K562 (cell line): ENCODE measurements around the gene CENPT. TPM values are rescaled to one million over a fixed set of nuclear protein-coding genes. Genes with fewer than 3 reads are reported as not detected.

ENCODE experiments used
- ATAC-seq: fragments of 200-7000 bp; cut with Tn5 transposase; 3 replicates; pipeline ENCODE4 v1.9.1; 2020; ENCODE audit warnings: moderate library complexity
- BruUV-seq: library from RNA; stranded (reverse); fragments of 400-500 nt; replicated peaks from 2 replicates; lab custom pipeline; 2021; lab: Mats Ljungman, UMichigan
- CTCF ChIA-PET: fragments of 300-600 bp; formaldehyde crosslinking; extraction: SDS; loops from one replicate; lab custom pipeline; 2021; ENCODE audit warnings: low intra/inter-chr PET ratio; lab: Yijun Ruan, JAX
- POLR2A ChIA-PET: fragments of 300-600, 350-650 bp; sonication (Branson Sonifier 250); formaldehyde crosslinking; extraction: SDS; loops from one replicate; lab custom pipeline; 2021; ENCODE audit warnings: antibody characterized with exemption, inconsistent platforms; lab: Yijun Ruan, JAX
- DNase-seq, 4 experiments: peaks; one replicate each; pipeline versions ENCODE4 v3.0.0 to v3.0.0-alpha.2; 2011 to 2018; ENCODE audit warnings: low spot score in 3 of 4, mixed read lengths in 3 of 4; ENCODE audit errors: extremely low read depth in 1 of 4
- FAIRE-seq: peaks from 2 replicates; lab custom pipeline; 2011; peaks lifted over from hg19 to GRCh38; lab: Jason Lieb, UNC
- H2AFZ ChIP-seq: 2 replicates; pipeline ENCODE4 v1.6.0; 2011; ENCODE audit warnings: low read depth, low read length, control low read depth, inconsistent platforms
- H3K27ac ChIP-seq: fragments of 200-600 bp; 3 replicates; pipeline ENCODE4 v1.8.0; 2011; ENCODE audit warnings: low read depth, mild to moderate bottlenecking, control low read depth, inconsistent platforms, low read length, moderate library complexity, mixed read lengths; ENCODE audit errors: extremely low read depth
- H3K27me3 ChIP-seq, 2 experiments: fragments of 300-600 bp in 1 of 2; 2 replicates in 1 of 2; 3 replicates in 1 of 2; pipeline versions ENCODE4 v1.6.0 to v1.8.0; 2011; ENCODE audit warnings: inconsistent platforms in 2 of 2, low read length in 2 of 2, mild to moderate bottlenecking in 1 of 2, mixed read lengths in 1 of 2, moderate library complexity in 1 of 2; ENCODE audit not compliant: control insufficient read depth in 2 of 2, insufficient read depth in 2 of 2
- H3K36me3 ChIP-seq: fragments of 300-600 bp; 3 replicates; pipeline ENCODE4 v1.8.0; 2011; ENCODE audit warnings: mild to moderate bottlenecking, low read length, inconsistent platforms; ENCODE audit not compliant: control insufficient read depth, insufficient read depth
- H3K4me1 ChIP-seq, 2 experiments: fragments of 200-600 bp in 1 of 2; replicated peaks in 1 of 2; 2 replicates in 1 of 2; 3 replicates in 1 of 2; pipeline versions ENCODE4 v1.5.1 to v1.8.0; 2011; ENCODE audit warnings: inconsistent platforms in 2 of 2, low read length in 2 of 2, mild to moderate bottlenecking in 1 of 2, mixed read lengths in 1 of 2, moderate library complexity in 1 of 2; ENCODE audit not compliant: control insufficient read depth in 2 of 2, insufficient read depth in 2 of 2
- H3K4me2 ChIP-seq: 2 replicates; pipeline ENCODE4 v1.6.1; 2011; ENCODE audit warnings: low read length, control low read depth, inconsistent platforms, mixed read lengths; ENCODE audit not compliant: insufficient read depth
- H3K4me3 ChIP-seq: fragments of 200-600 bp; sonication (generic), shearing (Covaris generic); 2 replicates; pipeline ENCODE4 v1.5.1; 2016; ENCODE audit warnings: control low read depth, inconsistent platforms
- H3K79me2 ChIP-seq: fragments of 200-600 bp; 3 replicates; pipeline ENCODE4 v1.8.0; 2011; ENCODE audit warnings: low read length, inconsistent platforms; ENCODE audit not compliant: control insufficient read depth, insufficient read depth
- H3K9ac ChIP-seq, 2 experiments: 2 replicates each; pipeline versions ENCODE4 v1.6.0 to v1.6.1; 2011; ENCODE audit warnings: low read depth in 2 of 2, low read length in 2 of 2, control low read depth in 1 of 2, inconsistent platforms in 1 of 2, mild to moderate bottlenecking in 1 of 2, mixed read lengths in 1 of 2; ENCODE audit not compliant: insufficient read depth in 1 of 2
- H3K9me1 ChIP-seq: one replicate; pipeline ENCODE4 v1.6.0; 2011; ENCODE audit warnings: inconsistent platforms, mild to moderate bottlenecking, low read length, moderate library complexity; ENCODE audit not compliant: control insufficient read depth, insufficient read depth
- H3K9me3 ChIP-seq: replicated peaks from 2 replicates; pipeline ENCODE4 v1.5.1; 2011; ENCODE audit warnings: low read depth, low read length, inconsistent platforms; ENCODE audit not compliant: control insufficient read depth, insufficient read depth
- H4K20me1 ChIP-seq: replicated peaks from 2 replicates; pipeline ENCODE4 v1.6.1; 2011; ENCODE audit warnings: low read length, inconsistent platforms, mixed read lengths; ENCODE audit not compliant: control insufficient read depth, insufficient read depth
- ATF3 ChIP-seq, 2 experiments: fragments of 450-650 bp in 1 of 2; sonication (generic) in 1 of 2; formaldehyde crosslinking in 1 of 2; IDR thresholded peaks in 1 of 2; conservative IDR thresholded peaks in 1 of 2; 2 replicates each; pipeline versions ENCODE4 v1.6.1 to v1.8.1; 2016 to 2023; ENCODE audit warnings: mild to moderate bottlenecking in 2 of 2, moderate library complexity in 2 of 2, inconsistent platforms in 1 of 2, missing genetic modification reagents in 1 of 2
- ZNF77 ChIP-seq: fragments of 250-450 bp; sonication (Bioruptor Pico); IDR thresholded peaks from 2 replicates; pipeline ENCODE4 v1.5.0; 2020
- WGBS: fragments of 100-300 bp; shearing (Covaris generic); methylation state at CpG from one replicate; pipeline ENCODE4 v1.1.6; 2016; ENCODE audit warnings: low coverage, mixed read lengths; ENCODE audit not compliant: insufficient coverage; ENCODE audit errors: missing lambda C conversion rate; 5-methylcytosine and 5-hydroxymethylcytosine counted together
- in situ Hi-C: fragments of 300-500 bp; cut with MboI; formaldehyde crosslinking; loops from 4 replicates; pipeline ENCODE4 v1.15.0; 2018; ENCODE audit warnings: inconsistent platforms, mixed read lengths
- intact Hi-C: fragments of 100-400 bp; cut with micrococcal nuclease; formaldehyde crosslinking; loops from 2 replicates; pipeline ENCODE4 v1.14.2; 2022
- polyA plus RNA-seq, 8 experiments: library from polyadenylated mRNA; depleted of rRNA in 4 of 8; stranded (reverse) in 5 of 8; unstranded in 3 of 8; fragments of >200 nt; fragmentation: Nextera tagmentation in 2 of 8; fragmentation: Illumina TruSeq in 1 of 8; extraction: Ambion mirVana in 2 of 8; extraction: Trizol in 1 of 8; gene quantifications; 2 replicates each; pipeline versions ENCODE4 v1.2.1 to v1.2.3, GENCODE V29; 2011 to 2014; ENCODE audit warnings: inconsistent platforms in 1 of 8, missing spikeins in 1 of 8
- total RNA-seq, 7 experiments: library from RNA; depleted of rRNA in 6 of 7; stranded (reverse); fragments of >200 nt in 6 of 7; fragmentation: Illumina TruSeq in 2 of 7; extraction: Trizol in 2 of 7; gene quantifications; 2 replicates each; pipeline versions ENCODE4 v1.2.1 to v1.2.3, GENCODE V29; 2011 to 2021; ENCODE audit warnings: low replicate concordance in 1 of 7

The CENPT gene
- total and polyA plus RNA-seq, 9 of the 15 experiments (the other 6 are each of a cell fraction or from before 2014, with no cell fraction given) = 3.6 to 94.2 (median 44.1) TPM

- Histone ChIP-seq H3K9ac (peak overlapping the region; percentile 95; a peak in 3 of 4 replicates), H3K36me3 (peaks cover 45% of the 10 kb centered on the region; the same call in 2 of the 3 replicates), H3K79me2 (peaks cover 50% of the 10 kb centered on the region), H3K4me1 (peaks cover 22 to 28% of the 10 kb centered on the region in 2 experiments; a peak in 4 of 5 replicates), H3K9me3 (no peaks in the 10 kb centered on the region), H2AFZ (no peak overlapping the region), H3K4me3 (peak overlapping the region; percentile 98), H4K20me1 (0 out of 2 replicates have a peak, but pooled peaks cover 5% of the 10 kb centered on the region), H3K27me3 (no peaks in the 10 kb centered on the region), H3K9me1 (no peaks in the 10 kb centered on the region)
- in situ Hi-C loops = no loop called here
- no peak for DNase-seq
- intact Hi-C loops = loop anchor here (5.0 kb wide), 1 partner anchor 133 kb away; no protein-coding TSS in a partner anchor
- no peak for ATAC-seq
- CTCF ChIA-PET = no interaction called here
- WGBS = 29% methylated on average over 4 of the region's 4 CpGs
- FAIRE-seq = no peak
- no peak for TF ChIP-seq ZNF77 (CRISPR knock-in tag)
- TF ChIP-seq ATF3 (IDR thresholded peaks at IDR 0.05) = peak; percentile 55; the same call in 1 of the 2 replicates
- no peak for TF ChIP-seq ATF3 (CRISPR knock-in tag; conservative IDR thresholded peaks at IDR 0.05)
- TF ChIP-seq, all 486 proteins: peak for 1
- peak overlapping the region; percentile 92 for H3K4me2 ChIP-seq
- POLR2A ChIA-PET = interaction anchor here (0.5 kb wide), 1 partner anchor 12 kb away, joined by 3 read pairs; no protein-coding TSS in a partner anchor
- H3K27ac ChIP-seq = 0 out of 3 replicates have a peak overlapping the region, but pooled peaks have one; percentile 86
- TSS peak; percentile 47 for BruUV-seq
Observed at GRCh38 chr16:67804853-67805542, 42.5 kb downstream of the CENPT start.
